ENCODE results near the gene DYSF.

Gene DYSF

DNA sequence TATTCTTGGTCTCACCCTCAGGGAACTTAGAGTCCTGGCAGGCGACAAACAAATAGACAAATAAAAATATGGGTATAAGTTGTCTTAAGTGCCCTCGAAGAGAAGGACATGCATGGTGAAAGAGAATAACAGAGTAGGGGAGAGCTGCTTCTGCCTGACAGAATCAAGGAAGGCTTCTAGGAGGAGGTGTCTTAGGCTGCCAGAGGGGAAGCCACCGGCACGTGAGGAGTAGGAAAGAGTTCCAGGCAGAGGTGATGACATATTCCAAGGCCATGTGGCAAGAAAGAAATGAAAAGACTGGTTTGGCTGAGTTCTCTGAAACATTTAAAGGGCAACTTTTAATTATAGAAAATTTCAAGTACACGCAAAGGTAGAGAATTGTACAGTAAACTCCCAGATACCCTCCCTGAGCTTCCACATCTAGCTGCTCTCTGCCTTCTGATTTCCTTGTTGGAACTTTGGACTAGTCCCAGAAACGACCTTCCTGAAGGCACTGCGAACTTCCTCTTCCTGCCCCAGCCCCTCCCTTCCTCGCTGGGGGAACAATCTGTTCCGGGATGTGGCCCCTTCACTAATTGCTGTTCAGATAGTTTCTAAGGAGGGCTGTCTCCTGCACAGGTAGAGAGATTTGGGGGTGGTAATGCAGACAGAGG is 91.7 kb downstream of the DYSF start:
- H3K4me1 ChIP-seq (ENCODE audit: control insufficient read depth in 2 of 2, insufficient read depth in 1 of 2, low read depth in 1 of 2, low read length in 2 of 2) = no peaks in the 10 kb centered on the region
- no peak overlapping the region for H2BK12ac ChIP-seq (ENCODE audit: low read length)
- H4K8ac ChIP-seq (ENCODE audit: low read depth, low read length) = no peak overlapping the region
- H3K27me3 ChIP-seq (ENCODE audit: control insufficient read depth in 3 of 3, insufficient read depth in 3 of 3, low read depth in 1 of 3, low read length in 3 of 3) = peaks cover 0 to 6% (median 0%) of the 10 kb centered on the region in 3 experiments
- no peak overlapping the region for H3K14ac ChIP-seq (ENCODE audit: low read length)
- no peak overlapping the region for H3K4me2 ChIP-seq (ENCODE audit: insufficient read depth, low read length, poor library complexity, severe bottlenecking)
- DNase-seq (ENCODE audit: low spot score) = no peak
- no CpG with 5 or more reads among the region's 9 CpGs for WGBS, 2 donors (ENCODE audit: extremely low coverage in 2 of 2, insufficient read length in 2 of 2, insufficient replicate concordance in 1 of 2)
- no peak overlapping the region for H3K4ac ChIP-seq (ENCODE audit: low read length)
- no peak overlapping the region for H3K27ac ChIP-seq (replicated peaks; ENCODE audit: low read length)
- H3K36me3 ChIP-seq (replicated peaks in 1 of 2; ENCODE audit: control insufficient read depth in 2 of 2, insufficient read depth in 2 of 2, low read length in 2 of 2) = no peaks in the 10 kb centered on the region
- H2BK15ac ChIP-seq (ENCODE audit: low read length) = no peak overlapping the region
- H2AFZ ChIP-seq (ENCODE audit: low read length) = no peak overlapping the region
- no peak overlapping the region for H3K23ac ChIP-seq (ENCODE audit: low read depth, low read length, poor library complexity)
- H3K79me1 ChIP-seq (ENCODE audit: low read depth, low read length) = peaks cover 2% of the 10 kb centered on the region
- no peak overlapping the region for H2BK5ac ChIP-seq (ENCODE audit: low read length)
- peaks cover 0 to 2% of the 10 kb centered on the region in 2 donors for H3K9me3 ChIP-seq (replicated peaks in 1 of 2; ENCODE audit: control insufficient read depth in 2 of 2, insufficient read depth in 1 of 2, low read depth in 1 of 2, low read length in 2 of 2)
- H3K18ac ChIP-seq (ENCODE audit: low read length) = no peak overlapping the region
- H3K4me3 ChIP-seq (ENCODE audit: low read length in 2 of 2) = no peak overlapping the region
- no peak overlapping the region for H4K91ac ChIP-seq (ENCODE audit: low read depth, low read length, poor library complexity)
- no peak overlapping the region for H3K9ac ChIP-seq (ENCODE audit: low read depth, low read length, poor library complexity)
- H2BK120ac ChIP-seq (ENCODE audit: low read depth, low read length) = no peak overlapping the region
- no peak overlapping the region for H2AK5ac ChIP-seq (ENCODE audit: low read depth, low read length)

DNA sequence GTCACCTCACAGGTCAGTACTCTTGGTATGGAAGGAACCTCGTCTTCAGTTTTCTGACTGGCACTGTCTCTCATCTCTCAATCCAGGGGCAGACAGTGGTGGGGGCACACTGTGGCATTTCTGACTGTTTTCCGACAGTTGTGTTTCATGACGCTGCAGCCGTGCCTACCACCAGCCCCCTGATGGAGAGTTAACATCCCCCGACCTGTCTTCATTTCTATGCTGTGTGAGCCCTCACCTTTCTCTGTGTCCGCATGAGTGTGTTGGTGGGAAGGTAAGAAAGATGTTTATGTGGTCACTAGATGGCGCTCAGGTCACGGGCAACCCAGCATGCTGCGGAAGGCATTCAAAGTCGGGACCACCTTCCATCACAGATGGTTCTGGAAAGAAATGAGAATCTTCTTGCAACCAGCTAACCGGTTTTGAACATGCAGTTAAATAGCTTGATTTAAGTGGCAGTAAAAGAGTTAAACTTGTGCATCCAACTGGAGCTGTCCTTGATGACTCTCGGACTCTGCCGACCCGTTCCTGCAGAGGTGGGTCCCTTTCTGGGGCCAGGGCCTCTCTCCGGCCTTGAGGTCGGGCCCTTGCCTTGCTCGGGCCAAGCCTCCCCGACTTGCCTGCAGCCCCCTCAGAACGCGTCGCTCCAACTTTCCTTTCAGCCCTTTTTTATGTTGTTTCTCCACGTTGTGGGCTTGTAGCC is 92.4 kb downstream of the DYSF start:
- no peak overlapping the region for H3K18ac ChIP-seq (ENCODE audit: low read length)
- H3K4me3 ChIP-seq (ENCODE audit: low read length in 2 of 2) = no peak overlapping the region
- no peak overlapping the region for H2BK120ac ChIP-seq (ENCODE audit: low read depth, low read length)
- H2BK5ac ChIP-seq (ENCODE audit: low read length) = no peak overlapping the region
- H3K9me3 ChIP-seq (replicated peaks in 1 of 2; ENCODE audit: control insufficient read depth in 2 of 2, insufficient read depth in 1 of 2, low read depth in 1 of 2, low read length in 2 of 2) = peaks cover 0 to 2% of the 10 kb centered on the region in 2 donors
- H3K14ac ChIP-seq (ENCODE audit: low read length) = no peak overlapping the region
- peak; percentile 72 for DNase-seq (ENCODE audit: low spot score)
- H4K91ac ChIP-seq (ENCODE audit: low read depth, low read length, poor library complexity) = no peak overlapping the region
- no peak overlapping the region for H3K27ac ChIP-seq (replicated peaks; ENCODE audit: low read length)
- no peak overlapping the region for H4K8ac ChIP-seq (ENCODE audit: low read depth, low read length)
- H2BK15ac ChIP-seq (ENCODE audit: low read length) = no peak overlapping the region
- H3K4me1 ChIP-seq (ENCODE audit: control insufficient read depth in 2 of 2, insufficient read depth in 1 of 2, low read depth in 1 of 2, low read length in 2 of 2) = no peaks in the 10 kb centered on the region
- no CpG with 5 or more reads among the region's 22 CpGs for WGBS, 2 donors (ENCODE audit: extremely low coverage in 2 of 2, insufficient read length in 2 of 2, insufficient replicate concordance in 1 of 2)
- no peak overlapping the region for H3K4me2 ChIP-seq (ENCODE audit: insufficient read depth, low read length, poor library complexity, severe bottlenecking)
- no peaks in the 10 kb centered on the region for H3K36me3 ChIP-seq (replicated peaks in 1 of 2; ENCODE audit: control insufficient read depth in 2 of 2, insufficient read depth in 2 of 2, low read length in 2 of 2)
- no peak overlapping the region for H2BK12ac ChIP-seq (ENCODE audit: low read length)
- H3K23ac ChIP-seq (ENCODE audit: low read depth, low read length, poor library complexity) = no peak overlapping the region
- no peak overlapping the region for H3K4ac ChIP-seq (ENCODE audit: low read length)
- peaks cover 0 to 6% (median 0%) of the 10 kb centered on the region in 3 experiments for H3K27me3 ChIP-seq (ENCODE audit: control insufficient read depth in 3 of 3, insufficient read depth in 3 of 3, low read depth in 1 of 3, low read length in 3 of 3)
- peaks cover 2% of the 10 kb centered on the region for H3K79me1 ChIP-seq (ENCODE audit: low read depth, low read length)
- no peak overlapping the region for H2AK5ac ChIP-seq (ENCODE audit: low read depth, low read length)
- no peak overlapping the region for H2AFZ ChIP-seq (ENCODE audit: low read length)
- no peak overlapping the region for H3K9ac ChIP-seq (ENCODE audit: low read depth, low read length, poor library complexity)

DNA sequence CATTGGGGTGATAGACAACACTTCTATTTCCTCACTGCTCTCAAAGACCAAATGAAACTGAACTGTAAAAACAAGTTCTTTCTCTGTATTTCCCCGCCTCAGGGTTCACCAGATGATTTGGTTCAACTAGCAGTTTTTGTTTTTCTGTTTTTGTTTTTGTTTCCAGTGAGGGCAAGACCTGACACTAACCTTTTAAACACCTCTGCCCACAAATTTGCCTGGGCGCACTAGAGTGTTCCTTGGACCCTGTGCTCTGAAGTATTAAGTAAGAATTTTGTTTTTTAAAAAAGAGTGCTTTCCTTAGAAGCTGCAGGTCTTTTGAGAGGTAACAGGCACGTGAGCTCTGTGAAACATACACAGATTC is 92.9 kb downstream of the DYSF start:
- no peak for DNase-seq (ENCODE audit: low spot score)
- Histone ChIP-seq H2BK5ac (ENCODE audit: low read length) (no peak overlapping the region), H2BK120ac (ENCODE audit: low read depth, low read length) (no peak overlapping the region), H3K79me1 (ENCODE audit: low read depth, low read length) (peaks cover 2% of the 10 kb centered on the region), H3K27ac (replicated peaks; ENCODE audit: low read length) (no peak overlapping the region), H3K18ac (ENCODE audit: low read length) (no peak overlapping the region), H2BK15ac (ENCODE audit: low read length) (no peak overlapping the region), H3K23ac (ENCODE audit: low read depth, low read length, poor library complexity) (no peak overlapping the region), H2AK5ac (ENCODE audit: low read depth, low read length) (no peak overlapping the region), H2AFZ (ENCODE audit: low read length) (no peak overlapping the region), H3K4me1 (ENCODE audit: control insufficient read depth in 2 of 2, insufficient read depth in 1 of 2, low read depth in 1 of 2, low read length in 2 of 2) (no peaks in the 10 kb centered on the region), H4K8ac (ENCODE audit: low read depth, low read length) (no peak overlapping the region), H3K9me3 (replicated peaks in 1 of 2; ENCODE audit: control insufficient read depth in 2 of 2, insufficient read depth in 1 of 2, low read depth in 1 of 2, low read length in 2 of 2) (peaks cover 0 to 2% of the 10 kb centered on the region in 2 donors), H3K9ac (ENCODE audit: low read depth, low read length, poor library complexity) (no peak overlapping the region), H3K4me2 (ENCODE audit: insufficient read depth, low read length, poor library complexity, severe bottlenecking) (no peak overlapping the region), H3K14ac (ENCODE audit: low read length) (no peak overlapping the region), H3K27me3 (ENCODE audit: control insufficient read depth in 3 of 3, insufficient read depth in 3 of 3, low read depth in 1 of 3, low read length in 3 of 3) (peaks cover 0 to 6% (median 0%) of the 10 kb centered on the region in 3 experiments), H4K91ac (ENCODE audit: low read depth, low read length, poor library complexity) (no peak overlapping the region), H3K4ac (ENCODE audit: low read length) (no peak overlapping the region), H3K4me3 (ENCODE audit: low read length in 2 of 2) (no peak overlapping the region), H3K36me3 (replicated peaks in 1 of 2; ENCODE audit: control insufficient read depth in 2 of 2, insufficient read depth in 2 of 2, low read length in 2 of 2) (no peaks in the 10 kb centered on the region), H2BK12ac (ENCODE audit: low read length) (no peak overlapping the region)
- no CpG with 5 or more reads among the region's 3 CpGs for WGBS, 2 donors (ENCODE audit: extremely low coverage in 2 of 2, insufficient read length in 2 of 2, insufficient replicate concordance in 1 of 2)

DNA sequence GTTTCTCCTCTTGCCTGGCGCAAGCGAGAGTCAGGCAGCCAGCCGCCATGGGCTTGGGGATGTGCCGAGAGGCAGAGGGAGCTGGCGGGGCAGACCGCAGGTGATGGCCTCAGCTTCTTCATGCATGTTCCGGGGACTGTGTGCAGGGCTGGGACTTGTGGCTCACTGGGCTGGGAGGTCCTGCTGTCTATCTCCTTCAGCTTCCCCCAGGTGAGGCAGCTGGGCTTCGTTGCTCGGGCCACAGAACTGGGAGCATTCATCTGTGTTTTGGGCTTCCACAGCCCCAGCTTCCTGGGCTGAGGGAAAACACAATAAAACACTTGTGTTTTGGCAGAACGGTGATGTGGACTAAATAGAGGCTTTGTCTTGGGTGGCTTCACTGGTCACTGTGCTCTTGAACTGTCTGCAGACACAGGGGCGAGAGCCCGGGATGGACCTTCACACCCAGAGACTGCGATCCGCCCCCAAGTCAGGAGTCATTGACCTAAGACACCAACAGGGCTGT is 93.5 kb downstream of the DYSF start:
- no peak overlapping the region for H3K27ac ChIP-seq (replicated peaks; ENCODE audit: low read length)
- peak overlapping the region; percentile 15 for H3K18ac ChIP-seq (ENCODE audit: low read length)
- DNase-seq (ENCODE audit: low spot score) = no peak
- H3K79me1 ChIP-seq (ENCODE audit: low read depth, low read length) = peaks cover 2% of the 10 kb centered on the region
- no peak overlapping the region for H4K8ac ChIP-seq (ENCODE audit: low read depth, low read length)
- no peak overlapping the region for H2BK5ac ChIP-seq (ENCODE audit: low read length)
- no peak overlapping the region for H4K91ac ChIP-seq (ENCODE audit: low read depth, low read length, poor library complexity)
- WGBS, 2 donors (ENCODE audit: extremely low coverage in 2 of 2, insufficient read length in 2 of 2, insufficient replicate concordance in 1 of 2) = no CpG with 5 or more reads among the region's 14 CpGs
- H3K9me3 ChIP-seq (replicated peaks in 1 of 2; ENCODE audit: control insufficient read depth in 2 of 2, insufficient read depth in 1 of 2, low read depth in 1 of 2, low read length in 2 of 2) = peaks cover 0 to 2% of the 10 kb centered on the region in 2 donors
- H3K4me3 ChIP-seq (ENCODE audit: low read length in 2 of 2) = no peak overlapping the region
- peak overlapping the region; percentile 60 for H2AK5ac ChIP-seq (ENCODE audit: low read depth, low read length)
- no peak overlapping the region for H2BK12ac ChIP-seq (ENCODE audit: low read length)
- no peaks in the 10 kb centered on the region for H3K36me3 ChIP-seq (replicated peaks in 1 of 2; ENCODE audit: control insufficient read depth in 2 of 2, insufficient read depth in 2 of 2, low read length in 2 of 2)
- no peak overlapping the region for H3K14ac ChIP-seq (ENCODE audit: low read length)
- H2AFZ ChIP-seq (ENCODE audit: low read length) = no peak overlapping the region
- no peak overlapping the region for H3K4me2 ChIP-seq (ENCODE audit: insufficient read depth, low read length, poor library complexity, severe bottlenecking)
- no peak overlapping the region for H3K23ac ChIP-seq (ENCODE audit: low read depth, low read length, poor library complexity)
- H2BK15ac ChIP-seq (ENCODE audit: low read length) = peak overlapping the region; percentile 52
- no peaks in the 10 kb centered on the region for H3K4me1 ChIP-seq (ENCODE audit: control insufficient read depth in 2 of 2, insufficient read depth in 1 of 2, low read depth in 1 of 2, low read length in 2 of 2)
- H3K9ac ChIP-seq (ENCODE audit: low read depth, low read length, poor library complexity) = no peak overlapping the region
- H3K27me3 ChIP-seq (ENCODE audit: control insufficient read depth in 3 of 3, insufficient read depth in 3 of 3, low read depth in 1 of 3, low read length in 3 of 3) = peaks cover 0 to 6% (median 0%) of the 10 kb centered on the region in 3 experiments
- no peak overlapping the region for H3K4ac ChIP-seq (ENCODE audit: low read length)
- H2BK120ac ChIP-seq (ENCODE audit: low read depth, low read length) = no peak overlapping the region
